Activated CD8-positive, alpha-beta memory T cell treated with anti-CD3 and anti-CD28 coated beads, Interleukin-2, amount 10 ng/mL, durations not matched to agents 7 days and 5 days (primary cell): ENCODE results near the gene LCN6. TPM values are rescaled to one million over a fixed set of nuclear protein-coding genes. Genes with fewer than 3 reads are reported as not detected.
"Not testable (repeated sequence)": the region's sequence is repeated elsewhere in the genome, so short reads cannot be mapped to it uniquely, and the experiment has no call there.

Experiments
- ATAC-seq: fragments of 150-1000 bp; cut with Tn5 transposase; one replicate; pipeline ENCODE4 v1.10.0; 2021; ENCODE audit warnings: moderate library complexity
- CTCF ChIA-PET: fragments of 350-600 bp; sonication (Branson Sonifier 250); formaldehyde crosslinking; loops from one replicate; lab custom pipeline; 2021; ENCODE audit warnings: antibody characterized with exemption; lab: Charles Lee
- DNase-seq: peaks from one replicate; pipeline ENCODE4 v3.0.0-alpha.2; 2020
- H3K27ac Mint-ChIP-seq: one replicate; pipeline ENCODE4 v1.8.0; 2021; ENCODE audit warnings: mild to moderate bottlenecking, mixed read lengths
- H3K27me3 Mint-ChIP-seq: one replicate; pipeline ENCODE4 v1.8.0; 2021; ENCODE audit warnings: mixed read lengths
- H3K36me3 Mint-ChIP-seq: one replicate; pipeline ENCODE4 v1.8.0; 2021; ENCODE audit warnings: mild to moderate bottlenecking, mixed read lengths
- H3K4me1 Mint-ChIP-seq: one replicate; pipeline ENCODE4 v1.8.0; 2021; ENCODE audit warnings: mixed read lengths
- H3K4me3 Mint-ChIP-seq: one replicate; pipeline ENCODE4 v1.8.0; 2021; ENCODE audit warnings: mild to moderate bottlenecking, moderate library complexity, mixed read lengths
- H3K9me3 Mint-ChIP-seq: one replicate; pipeline ENCODE4 v1.8.0; 2022; ENCODE audit warnings: low read depth, mixed read lengths
- total RNA-seq, 2 experiments: library from RNA; stranded (reverse); gene quantifications; one replicate each; pipeline ENCODE4 v1.2.3, GENCODE V29; 2021

The LCN6 gene
- total RNA-seq, 2 experiments from 2014 or later, result not detected

DNA sequence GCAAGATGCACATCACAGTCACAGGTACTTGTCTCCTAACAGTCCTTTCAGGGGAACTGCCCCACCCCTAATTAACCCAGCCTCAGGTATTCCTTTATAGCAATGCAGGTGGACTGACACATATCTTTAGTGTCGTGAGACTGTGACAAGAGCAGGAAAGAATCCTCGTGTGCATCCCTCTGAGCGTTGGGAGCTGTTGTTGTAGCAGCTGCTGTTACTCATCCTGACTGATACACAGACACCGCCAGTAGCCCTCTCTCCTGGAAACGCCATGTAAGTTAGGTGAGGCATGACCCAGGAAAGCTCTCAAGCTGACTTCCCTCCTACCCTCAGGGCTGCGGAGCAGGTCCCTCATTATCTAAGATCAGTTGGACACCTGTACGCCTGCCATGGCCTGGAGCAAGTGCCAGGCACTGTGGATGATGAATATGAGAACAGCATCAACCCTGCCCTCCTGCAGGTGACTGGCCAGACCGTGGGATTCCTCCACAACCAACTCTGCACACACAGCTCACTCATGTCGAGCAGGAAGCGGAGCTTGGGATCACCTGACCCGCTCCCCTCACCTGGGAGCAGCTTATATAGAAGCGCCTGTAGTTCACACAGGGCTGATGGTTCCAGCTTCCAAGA is 26.2 kb upstream of the LCN6 start:
- CTCF ChIA-PET, result interaction anchor here (0.7 to 1.9 kb wide), 3 partner anchors 14 to 255 kb away, joined by 3 to 4 read pairs (median 3); partner anchors contain the start of gene LCN8
- ATAC-seq (no peak), DNase-seq (no peak)
- H3K4me1 Mint-ChIP-seq, result no peaks in the 10 kb centered on the region
- H3K27me3 Mint-ChIP-seq, result peaks cover 25% of the 10 kb centered on the region
- H3K4me3 Mint-ChIP-seq, result no peak overlapping the region
- H3K9me3 Mint-ChIP-seq, result no peaks in the 10 kb centered on the region
- H3K36me3 Mint-ChIP-seq, result no peaks in the 10 kb centered on the region
- no peak overlapping the region for H3K27ac Mint-ChIP-seq

DNA sequence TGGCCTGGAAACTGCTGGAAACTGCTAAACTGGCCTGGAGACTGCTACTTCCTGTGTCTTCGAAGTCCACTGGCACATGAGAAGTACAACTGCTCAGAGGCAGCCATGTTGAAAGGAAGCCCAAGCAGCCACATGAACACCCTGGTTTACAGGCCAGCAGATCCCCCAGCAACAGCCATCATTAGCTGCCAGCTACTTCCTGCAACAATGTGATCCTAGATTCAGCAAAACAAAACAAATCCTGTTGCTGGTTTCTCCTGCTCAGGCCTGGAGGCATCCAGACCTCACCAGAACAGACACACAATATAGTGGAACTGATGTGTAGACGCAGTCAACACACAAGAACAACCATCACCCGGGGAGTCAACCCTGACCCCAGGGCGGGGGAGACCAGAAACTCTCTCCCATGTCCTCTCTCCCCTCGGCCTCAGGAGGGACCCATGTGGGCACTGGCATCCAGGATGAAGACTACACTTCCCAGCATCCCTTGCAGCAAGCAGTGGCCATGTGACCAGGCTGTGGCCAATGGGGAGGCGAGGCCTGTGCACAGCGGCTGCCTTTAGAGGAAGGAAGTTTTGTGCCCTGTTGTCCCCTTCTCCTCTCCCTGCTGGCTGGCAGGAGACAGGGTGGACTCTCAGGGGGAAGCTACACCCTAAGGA is 25.2 kb upstream of the LCN6 start:
- Mint-ChIP-seq H3K9me3 (no peaks in the 10 kb centered on the region), H3K4me1 (no peaks in the 10 kb centered on the region), H3K27me3 (peaks cover 16% of the 10 kb centered on the region), H3K4me3 (no peak overlapping the region), H3K27ac (no peak overlapping the region), H3K36me3 (no peaks in the 10 kb centered on the region)
- CTCF ChIA-PET, result interaction anchor here (1.3 to 1.9 kb wide), 2 partner anchors 15 to 256 kb away, joined by 3 to 4 read pairs; no protein-coding TSS in a partner anchor
- peak; percentile 64 for ATAC-seq
- DNase-seq, result peak; percentile 61

- Mint-ChIP-seq H3K27ac (no peak overlapping the region), H3K27me3 (peaks cover 12% of the 10 kb centered on the region), H3K4me1 (peaks cover 2% of the 10 kb centered on the region), H3K4me3 (no peak overlapping the region), H3K36me3 (no peaks in the 10 kb centered on the region), H3K9me3 (no peaks in the 10 kb centered on the region)
- no peak for DNase-seq
- no peak for ATAC-seq
- CTCF ChIA-PET, result interaction anchor here (1.1 to 1.3 kb wide), 2 partner anchors 12 to 263 kb away, joined by 3 to 5 read pairs; no protein-coding TSS in a partner anchor
These were observed 23.6 kb upstream of the LCN6 start for GRCh38 chr9:136771907-136772415.

DNA sequence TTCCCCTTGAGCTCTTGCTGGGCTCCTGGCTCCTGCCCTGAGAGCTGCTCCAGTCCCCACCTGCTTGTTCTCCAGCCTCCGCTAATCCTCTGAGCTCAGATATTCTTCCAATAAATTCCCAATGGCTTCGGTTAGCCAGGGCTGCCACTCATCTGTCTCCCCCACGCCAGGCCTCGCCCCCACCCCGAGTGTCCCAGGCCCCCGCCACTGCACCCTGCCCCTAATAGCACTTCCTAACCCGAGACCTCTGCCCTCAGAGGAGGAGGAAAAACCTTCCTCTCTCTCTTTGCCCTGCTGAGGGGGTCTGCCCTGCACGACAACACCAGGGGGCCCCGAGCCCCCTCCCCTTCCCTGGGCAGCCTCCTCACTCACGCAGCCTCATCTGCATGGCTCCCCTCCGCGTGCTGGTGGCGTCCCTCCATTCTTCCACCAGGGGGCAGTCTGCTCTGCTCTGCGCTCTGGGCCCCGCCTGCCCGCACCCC is 21.4 kb upstream of the LCN6 start:
- H3K4me3 Mint-ChIP-seq, result no peak overlapping the region
- ATAC-seq (peak; percentile 77), DNase-seq (peak; percentile 60)
- peaks cover 16% of the 10 kb centered on the region for H3K4me1 Mint-ChIP-seq
- H3K36me3 Mint-ChIP-seq, result no peaks in the 10 kb centered on the region
- peaks cover 13% of the 10 kb centered on the region for H3K27me3 Mint-ChIP-seq
- no peak overlapping the region for H3K27ac Mint-ChIP-seq
- no peaks in the 10 kb centered on the region for H3K9me3 Mint-ChIP-seq
- CTCF ChIA-PET, result interaction anchor here (0.7 to 1.6 kb wide), 2 partner anchors 12 to 205 kb away, joined by 3 to 4 read pairs; partner anchors contain the start of gene LCN8

- peak; percentile 66 for DNase-seq
- H3K36me3 Mint-ChIP-seq, H3K4me3 Mint-ChIP-seq, H3K9me3 Mint-ChIP-seq, ATAC-seq: not testable (repeated sequence)
- Mint-ChIP-seq H3K27me3 (peaks cover 13% of the 10 kb centered on the region), H3K4me1 (peaks cover 16% of the 10 kb centered on the region), H3K27ac (peak overlapping the region; percentile 31)
- CTCF ChIA-PET, result interaction anchor here (0.7 to 3.6 kb wide), 7 partner anchors 9 to 329 kb away, joined by 3 to 19 read pairs (median 3); partner anchors contain the start of gene LCN8
These were observed 18.2 kb upstream of the LCN6 start for GRCh38 chr9:136766410-136767120.

DNA sequence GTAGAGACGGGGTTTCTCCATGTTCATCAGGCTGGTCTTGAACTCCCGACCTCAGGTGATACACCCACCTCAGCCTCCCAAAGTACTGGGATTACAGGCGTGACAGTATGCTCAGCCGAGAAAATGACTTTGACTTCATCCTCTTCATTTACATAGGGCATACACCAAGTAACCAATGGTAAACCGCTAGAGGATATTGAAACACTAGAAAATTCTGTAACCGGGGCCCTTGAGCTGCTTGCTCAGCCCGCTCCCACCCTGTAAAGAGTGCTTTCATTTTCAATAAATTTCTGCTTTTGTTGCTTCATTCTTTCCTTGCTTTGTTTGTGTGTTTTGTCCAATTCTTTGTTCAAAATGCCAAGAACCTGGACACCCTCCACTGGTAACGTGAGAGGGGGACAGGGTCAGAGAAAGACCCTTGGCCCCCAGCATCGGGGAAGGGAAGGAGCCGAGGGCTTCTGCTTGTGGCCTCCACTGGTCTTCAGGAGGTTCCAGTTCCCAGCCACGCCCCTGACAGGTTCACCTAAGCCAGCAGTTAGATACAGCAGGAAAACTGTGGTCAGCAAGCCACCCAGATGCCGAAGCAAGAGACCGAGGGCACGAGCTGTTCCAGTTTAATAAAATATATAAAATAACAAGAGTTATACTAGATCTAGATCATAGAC is 17.6 kb upstream of the LCN6 start:
- CTCF ChIA-PET, result interaction anchor here (0.7 to 3.6 kb wide), 7 partner anchors 8 to 330 kb away, joined by 3 to 19 read pairs (median 3); partner anchors contain the start of gene LCN8
- peak overlapping the region; percentile 35 for H3K4me3 Mint-ChIP-seq
- peaks cover 16% of the 10 kb centered on the region for H3K4me1 Mint-ChIP-seq
- H3K27ac Mint-ChIP-seq, result peak overlapping the region; percentile 71
- DNase-seq, H3K36me3 Mint-ChIP-seq, H3K9me3 Mint-ChIP-seq: not testable (repeated sequence)
- ATAC-seq, result peak; percentile 38
- peaks cover 14% of the 10 kb centered on the region for H3K27me3 Mint-ChIP-seq

GRCh38 chr9:136765041-136765440 is 16.7 kb upstream of the LCN6 start:
- Mint-ChIP-seq H3K9me3 (no peaks in the 10 kb centered on the region), H3K4me3 (no peak overlapping the region), H3K27ac (no peak overlapping the region), H3K4me1 (peaks cover 16% of the 10 kb centered on the region), H3K36me3 (no peaks in the 10 kb centered on the region), H3K27me3 (peaks cover 13% of the 10 kb centered on the region)
- CTCF ChIA-PET, result no interaction called here
- no peak for ATAC-seq
- DNase-seq, result no peak

GRCh38 chr9:136764301-136764891 is 16.1 kb upstream of the LCN6 start, which contains the start of gene LCN15:
Gene LCN15 (minus strand): TSS chr9:136764518. CDS start chr9:136764488, 30 bp downstream.
- no peaks in the 10 kb centered on the region for H3K36me3 Mint-ChIP-seq
- H3K4me1 Mint-ChIP-seq, result peaks cover 16% of the 10 kb centered on the region
- CTCF ChIA-PET, result no interaction called here
- H3K4me3 Mint-ChIP-seq, result no peak within 1 kb of the TSS
- ATAC-seq (no peak), DNase-seq (no peak)
- peak within 1 kb of the TSS; percentile 32 for H3K27ac Mint-ChIP-seq
- no peaks in the 10 kb centered on the region for H3K9me3 Mint-ChIP-seq
- H3K27me3 Mint-ChIP-seq, result peaks cover 13% of the 10 kb centered on the region

GRCh38 chr9:136763649-136764035 is 15.3 kb upstream of the LCN6 start:
- H3K27me3 Mint-ChIP-seq, result peaks cover 13% of the 10 kb centered on the region
- CTCF ChIA-PET, result interaction anchor here (2.0 kb wide), 1 partner anchor 25 kb away, joined by 6 read pairs; no protein-coding TSS in a partner anchor
- no peak overlapping the region for H3K4me3 Mint-ChIP-seq
- H3K4me1 Mint-ChIP-seq, result peaks cover 16% of the 10 kb centered on the region
- no peak overlapping the region for H3K27ac Mint-ChIP-seq
- no peaks in the 10 kb centered on the region for H3K36me3 Mint-ChIP-seq
- ATAC-seq (no peak), DNase-seq (no peak)
- no peaks in the 10 kb centered on the region for H3K9me3 Mint-ChIP-seq

DNA sequence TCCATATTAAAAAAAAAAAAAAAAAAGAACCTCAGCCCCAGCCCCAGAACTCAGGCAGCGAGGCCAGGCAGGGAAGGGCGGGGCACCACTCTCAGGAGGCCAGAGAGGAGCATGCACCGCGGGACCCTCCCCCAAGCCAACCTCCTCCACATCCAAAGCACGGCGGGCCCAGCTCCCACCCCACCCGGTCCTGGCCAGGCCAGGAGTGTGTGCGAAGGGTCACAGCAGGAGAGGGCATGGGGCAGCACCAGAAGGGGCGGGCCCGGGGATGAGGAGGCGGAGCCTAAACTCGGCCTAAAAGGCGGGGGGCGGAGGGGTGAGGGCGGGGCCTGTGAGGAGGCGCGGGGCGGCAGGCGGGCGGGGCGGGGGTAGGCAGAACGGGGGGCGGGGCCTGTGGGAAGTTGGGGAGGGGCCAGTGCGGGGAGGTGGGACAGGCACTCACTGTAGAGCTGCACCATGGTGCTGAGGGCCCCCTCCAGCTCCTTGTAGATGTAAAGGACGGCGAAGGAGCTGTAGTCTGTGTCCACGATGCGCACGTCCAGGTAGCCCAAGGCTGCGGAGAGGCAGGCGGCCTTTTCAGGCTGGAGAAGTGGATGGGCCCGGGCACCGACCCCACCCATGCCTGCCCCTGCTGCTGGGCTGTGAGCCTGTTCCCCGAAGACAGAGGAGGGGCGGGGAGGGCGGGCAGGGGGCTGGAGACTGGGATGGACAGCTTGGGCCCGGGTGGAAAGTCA is 14.8 kb upstream of the LCN6 start:
- ATAC-seq (peak; percentile 35), DNase-seq (no peak)
- Mint-ChIP-seq H3K4me1 (peaks cover 16% of the 10 kb centered on the region), H3K9me3 (no peaks in the 10 kb centered on the region), H3K4me3 (no peak overlapping the region), H3K36me3 (no peaks in the 10 kb centered on the region), H3K27me3 (peaks cover 13% of the 10 kb centered on the region), H3K27ac (no peak overlapping the region)
- CTCF ChIA-PET, result interaction anchor here (2.0 kb wide), 1 partner anchor 25 kb away, joined by 6 read pairs; no protein-coding TSS in a partner anchor

DNA sequence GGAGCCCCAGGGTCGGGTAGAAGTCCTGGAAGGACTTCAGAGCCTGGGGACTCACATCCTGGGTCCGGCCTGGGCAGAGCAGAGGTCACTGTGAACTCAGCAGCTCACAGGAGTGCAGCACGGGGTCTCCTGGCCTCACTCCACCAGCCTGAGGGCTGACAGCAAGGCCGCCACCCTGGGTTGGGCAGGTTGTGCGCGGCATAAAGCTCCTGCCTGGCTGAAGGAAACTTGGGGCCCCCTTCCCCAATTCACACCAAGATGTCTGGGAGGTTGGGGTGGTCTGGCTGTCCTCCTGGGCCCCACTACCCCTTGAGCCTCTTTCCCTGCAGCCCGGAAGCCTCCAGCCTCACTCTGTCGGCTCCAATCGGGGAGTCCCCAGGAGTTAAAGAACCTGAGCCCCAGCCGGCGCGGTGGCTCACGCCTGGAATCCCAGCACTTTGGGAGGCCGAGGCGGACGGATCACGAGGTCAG is 13.9 kb upstream of the LCN6 start:
- Mint-ChIP-seq H3K4me1 (peaks cover 16% of the 10 kb centered on the region), H3K27me3 (peaks cover 7% of the 10 kb centered on the region), H3K4me3 (no peak overlapping the region), H3K9me3 (no peaks in the 10 kb centered on the region), H3K27ac (no peak overlapping the region), H3K36me3 (no peaks in the 10 kb centered on the region)
- DNase-seq, result no peak
- CTCF ChIA-PET, result interaction anchor here (2.0 kb wide), 1 partner anchor 26 kb away, joined by 6 read pairs; no protein-coding TSS in a partner anchor
- ATAC-seq, result no peak
